ENCODE results near the gene NCBP1. TPM values are rescaled to one million over a fixed set of nuclear protein-coding genes. Genes with fewer than 3 reads are reported as not detected.
A peak's percentile ranks its signal among the peaks of the same experiment; 100 is the strongest.

Gene NCBP1
- total and polyA plus RNA-seq, 2 experiments from 2014 or later, result 22.6 to 33.0 TPM

- Histone ChIP-seq H3K27me3 (no peaks in the 10 kb centered on the region), H3K9me2 (replicated peaks; ENCODE audit: insufficient read depth) (no peaks in the 10 kb centered on the region), H3K4me3 (no peak overlapping the region), H3K27ac (peak overlapping the region; percentile 16), H3K4me1 (ENCODE audit: insufficient read depth) (peaks cover 16% of the 10 kb centered on the region), H4K20me1 (ENCODE audit: insufficient read depth, poor library complexity, severe bottlenecking) (peaks cover 9% of the 10 kb centered on the region), H3K9me3 (ENCODE audit: low read depth) (no peaks in the 10 kb centered on the region), H3K36me3 (replicated peaks; ENCODE audit: insufficient read depth, low read depth) (no peaks in the 10 kb centered on the region), H3K79me2 (peaks cover 54% of the 10 kb centered on the region), H2AFZ (no peak overlapping the region), H3K4me2 (no peak overlapping the region)
- WGBS (ENCODE audit: low lambda C conversion rate, missing lambda C conversion rate), result 87% methylated on average over 4 of the region's 4 CpGs
- TF ChIP-seq EZH2 (IDR thresholded peaks at IDR 0.05; ENCODE audit: borderline replicate concordance) (no peak), EZH2phosphoT487 (IDR thresholded peaks at IDR 0.05; ENCODE audit: low read depth, severe bottlenecking, unreplicated experiment) (no peak)
- TF ChIP-seq, protein P1, sequence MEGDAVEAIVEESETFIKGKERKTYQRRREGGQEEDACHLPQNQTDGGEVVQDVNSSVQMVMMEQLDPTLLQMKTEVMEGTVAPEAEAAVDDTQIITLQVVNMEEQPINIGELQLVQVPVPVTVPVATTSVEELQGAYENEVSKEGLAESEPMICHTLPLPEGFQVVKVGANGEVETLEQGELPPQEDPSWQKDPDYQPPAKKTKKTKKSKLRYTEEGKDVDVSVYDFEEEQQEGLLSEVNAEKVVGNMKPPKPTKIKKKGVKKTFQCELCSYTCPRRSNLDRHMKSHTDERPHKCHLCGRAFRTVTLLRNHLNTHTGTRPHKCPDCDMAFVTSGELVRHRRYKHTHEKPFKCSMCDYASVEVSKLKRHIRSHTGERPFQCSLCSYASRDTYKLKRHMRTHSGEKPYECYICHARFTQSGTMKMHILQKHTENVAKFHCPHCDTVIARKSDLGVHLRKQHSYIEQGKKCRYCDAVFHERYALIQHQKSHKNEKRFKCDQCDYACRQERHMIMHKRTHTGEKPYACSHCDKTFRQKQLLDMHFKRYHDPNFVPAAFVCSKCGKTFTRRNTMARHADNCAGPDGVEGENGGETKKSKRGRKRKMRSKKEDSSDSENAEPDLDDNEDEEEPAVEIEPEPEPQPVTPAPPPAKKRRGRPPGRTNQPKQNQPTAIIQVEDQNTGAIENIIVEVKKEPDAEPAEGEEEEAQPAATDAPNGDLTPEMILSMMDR (IDR thresholded peaks at IDR 0.05; ENCODE audit: poor library complexity), result no peak
- no peak for DNase-seq (ENCODE audit: low spot score)
These were observed 56.0 kb downstream of the NCBP1 start for GRCh38 chr9:97689401-97690180.

DNA sequence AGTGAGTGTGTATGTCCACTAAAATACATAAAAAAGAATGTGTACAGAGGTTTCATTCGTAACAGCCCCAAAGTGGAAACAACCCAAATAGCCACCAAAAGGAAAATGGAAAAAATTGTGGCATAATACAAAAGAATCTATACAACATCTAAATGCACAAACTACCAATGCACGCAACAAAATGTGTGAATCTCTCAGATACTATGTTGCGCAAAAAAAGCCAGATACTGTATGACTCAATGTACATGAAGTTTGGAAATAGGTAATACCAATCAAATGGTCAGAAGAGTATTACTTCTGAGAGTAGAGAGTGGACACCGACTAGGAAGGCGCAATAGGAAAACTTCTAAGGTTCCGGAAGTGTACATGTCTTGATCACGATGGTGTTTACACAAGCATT is 61.1 kb downstream of the NCBP1 start:
- peaks cover 18% of the 10 kb centered on the region for H3K4me1 ChIP-seq (ENCODE audit: insufficient read depth)

GRCh38 chr9:97695390-97695789 is 61.8 kb downstream of the NCBP1 start:
- Histone ChIP-seq H3K4me1 (ENCODE audit: insufficient read depth) (peaks cover 17% of the 10 kb centered on the region), H3K4me2 (peak overlapping the region; percentile 90), H3K9me3 (ENCODE audit: low read depth) (no peaks in the 10 kb centered on the region), H4K20me1 (ENCODE audit: insufficient read depth, poor library complexity, severe bottlenecking) (peaks cover 23% of the 10 kb centered on the region), H2AFZ (no peak overlapping the region), H3K79me2 (peaks cover 50% of the 10 kb centered on the region), H3K4me3 (peak overlapping the region; percentile 64), H3K36me3 (replicated peaks; ENCODE audit: insufficient read depth, low read depth) (no peaks in the 10 kb centered on the region), H3K27ac (no peak overlapping the region), H3K9me2 (replicated peaks; ENCODE audit: insufficient read depth) (no peaks in the 10 kb centered on the region), H3K27me3 (no peaks in the 10 kb centered on the region)
- no peak for TF ChIP-seq EZH2 (IDR thresholded peaks at IDR 0.05; ENCODE audit: borderline replicate concordance)
- TF ChIP-seq, protein P1 (IDR thresholded peaks at IDR 0.05; ENCODE audit: poor library complexity), result no peak
- no peak for TF ChIP-seq EZH2phosphoT487 (IDR thresholded peaks at IDR 0.05; ENCODE audit: low read depth, severe bottlenecking, unreplicated experiment)
- no peak for DNase-seq (ENCODE audit: low spot score)
- 76% methylated on average over 3 of the region's 3 CpGs for WGBS (ENCODE audit: low lambda C conversion rate, missing lambda C conversion rate)

More for the DNA sequence above, 61.1 kb downstream of the NCBP1 start:
- WGBS (ENCODE audit: low lambda C conversion rate, missing lambda C conversion rate), result 94% methylated on average over 7 of the region's 7 CpGs
- Histone ChIP-seq H3K36me3 (replicated peaks; ENCODE audit: insufficient read depth, low read depth) (no peaks in the 10 kb centered on the region), H3K9me3 (ENCODE audit: low read depth) (no peaks in the 10 kb centered on the region), H3K9me2 (replicated peaks; ENCODE audit: insufficient read depth) (no peaks in the 10 kb centered on the region), H3K4me3 (no peak overlapping the region), H3K79me2 (peaks cover 50% of the 10 kb centered on the region), H2AFZ (no peak overlapping the region), H4K20me1 (ENCODE audit: insufficient read depth, poor library complexity, severe bottlenecking) (peaks cover 23% of the 10 kb centered on the region), H3K27me3 (no peaks in the 10 kb centered on the region), H3K27ac (no peak overlapping the region), H3K4me2 (peak overlapping the region; percentile 90)
- no peak for TF ChIP-seq EZH2 (IDR thresholded peaks at IDR 0.05; ENCODE audit: borderline replicate concordance)
- TF ChIP-seq, protein P1 (IDR thresholded peaks at IDR 0.05; ENCODE audit: poor library complexity), result no peak
- TF ChIP-seq EZH2phosphoT487 (IDR thresholded peaks at IDR 0.05; ENCODE audit: low read depth, severe bottlenecking, unreplicated experiment), result no peak
- DNase-seq (ENCODE audit: low spot score), result no peak

Data from hepatocyte (in vitro differentiated cells).